Peyer's patch (tissue), 4 donors: Measurements from ENCODE around the gene CACNB1. TPM values are rescaled to one million over a fixed set of nuclear protein-coding genes. Genes with fewer than 3 reads are reported as not detected.
A peak's percentile ranks its signal among the peaks of the same experiment; 100 is the strongest.

ENCODE experiments used
- DNase-seq, 3 donors: peaks; one replicate each; pipeline ENCODE4 v3.0.0-alpha.2; 2017 to 2019
- H3K27ac ChIP-seq, 4 donors: fragments of 200-600 bp; sonication (generic); one replicate each; pipeline ENCODE4 v1.5.1; 2016 to 2019
- H3K27me3 ChIP-seq, 2 donors: fragments of 200-600 bp; sonication (generic); one replicate each; pipeline ENCODE4 v1.5.1; 2019
- H3K36me3 ChIP-seq, 3 donors: fragments of 200-600 bp; sonication (generic); one replicate each; pipeline ENCODE4 v1.5.1; 2016 to 2019
- H3K4me1 ChIP-seq, 4 donors: fragments of 200-600 bp; sonication (generic); one replicate each; pipeline ENCODE4 v1.5.1; 2016 to 2019
- H3K4me3 ChIP-seq, 4 donors: fragments of 200-600 bp; sonication (generic); 1 replicate in 3 of 4; 2 replicates in 1 of 4; pipeline ENCODE4 v1.5.1; 2016 to 2019; ENCODE audit warnings: mild to moderate bottlenecking in 1 of 4
- H3K9me3 ChIP-seq, 4 donors: fragments of 200-600 bp; sonication (generic); one replicate each; pipeline ENCODE4 v1.5.1; 2016 to 2019; ENCODE audit warnings: mild to moderate bottlenecking in 1 of 4
- POLR2A ChIP-seq, 2 donors: fragments of 450-650 bp; IDR thresholded peaks; one replicate each; pipeline ENCODE4 v1.5.1; 2017; ENCODE audit warnings: antibody characterized with exemption in 2 of 2, mild to moderate bottlenecking in 2 of 2, moderate library complexity in 2 of 2
- total RNA-seq, 4 donors: library from RNA; depleted of rRNA; stranded (reverse); fragments of >200 nt; gene quantifications; one replicate each; pipeline ENCODE4 v1.1.0, GENCODE V29; 2016
- TF ChIP-seq, protein P1 (sequence below), 6 experiments: fragments of 450-650 bp in 4 of 6; fragments of 200-600 bp in 2 of 6; sonication (generic) in 1 of 6; IDR thresholded peaks; one replicate each; pipeline ENCODE4 v1.5.1; 2017 to 2019; ENCODE audit warnings: antibody characterized with exemption in 6 of 6, mild to moderate bottlenecking in 3 of 6, moderate library complexity in 1 of 6

Gene CACNB1
- total RNA-seq, 4 donors from 2014 or later = 2.5 to 5.0 (median 2.8) TPM

DNA sequence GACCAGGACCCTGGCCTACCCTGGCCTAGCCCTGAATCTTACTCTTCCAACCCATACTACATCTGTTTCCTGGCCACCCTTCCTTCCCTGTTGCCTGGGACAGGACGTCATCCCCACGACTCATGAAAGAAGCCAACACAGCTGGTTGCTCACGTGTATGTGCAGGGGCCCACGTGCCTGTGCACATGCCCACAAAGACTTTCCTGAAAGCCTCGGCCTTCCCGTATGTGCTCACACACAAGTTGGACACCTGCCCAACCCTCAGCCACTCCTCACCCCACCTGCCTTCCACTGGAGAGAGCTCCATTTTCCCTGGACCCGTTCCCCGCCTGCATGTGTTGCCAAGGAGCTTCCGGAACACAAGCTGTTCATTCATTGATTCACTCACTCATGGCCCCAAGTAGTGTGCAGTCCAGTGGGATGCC lies 53.0 kb downstream of the CACNB1 start:
- no peaks in the 10 kb centered on the region for H3K36me3 ChIP-seq
- TF ChIP-seq POLR2A (IDR thresholded peaks at IDR 0.05) = no peak
- TF ChIP-seq, protein P1, sequence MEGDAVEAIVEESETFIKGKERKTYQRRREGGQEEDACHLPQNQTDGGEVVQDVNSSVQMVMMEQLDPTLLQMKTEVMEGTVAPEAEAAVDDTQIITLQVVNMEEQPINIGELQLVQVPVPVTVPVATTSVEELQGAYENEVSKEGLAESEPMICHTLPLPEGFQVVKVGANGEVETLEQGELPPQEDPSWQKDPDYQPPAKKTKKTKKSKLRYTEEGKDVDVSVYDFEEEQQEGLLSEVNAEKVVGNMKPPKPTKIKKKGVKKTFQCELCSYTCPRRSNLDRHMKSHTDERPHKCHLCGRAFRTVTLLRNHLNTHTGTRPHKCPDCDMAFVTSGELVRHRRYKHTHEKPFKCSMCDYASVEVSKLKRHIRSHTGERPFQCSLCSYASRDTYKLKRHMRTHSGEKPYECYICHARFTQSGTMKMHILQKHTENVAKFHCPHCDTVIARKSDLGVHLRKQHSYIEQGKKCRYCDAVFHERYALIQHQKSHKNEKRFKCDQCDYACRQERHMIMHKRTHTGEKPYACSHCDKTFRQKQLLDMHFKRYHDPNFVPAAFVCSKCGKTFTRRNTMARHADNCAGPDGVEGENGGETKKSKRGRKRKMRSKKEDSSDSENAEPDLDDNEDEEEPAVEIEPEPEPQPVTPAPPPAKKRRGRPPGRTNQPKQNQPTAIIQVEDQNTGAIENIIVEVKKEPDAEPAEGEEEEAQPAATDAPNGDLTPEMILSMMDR (IDR thresholded peaks at IDR 0.05) = no peak
- peak in 2 of 3 donors; percentile 62 to 74 for DNase-seq
- H3K27me3 ChIP-seq = no peaks in the 10 kb centered on the region
- peaks cover 0 to 4% (median 0%) of the 10 kb centered on the region in 4 donors for H3K4me1 ChIP-seq
- H3K4me3 ChIP-seq = no peak overlapping the region
- no peaks in the 10 kb centered on the region for H3K9me3 ChIP-seq
- H3K27ac ChIP-seq = peak overlapping the region; percentile 6 to 69 (median 44)

DNA sequence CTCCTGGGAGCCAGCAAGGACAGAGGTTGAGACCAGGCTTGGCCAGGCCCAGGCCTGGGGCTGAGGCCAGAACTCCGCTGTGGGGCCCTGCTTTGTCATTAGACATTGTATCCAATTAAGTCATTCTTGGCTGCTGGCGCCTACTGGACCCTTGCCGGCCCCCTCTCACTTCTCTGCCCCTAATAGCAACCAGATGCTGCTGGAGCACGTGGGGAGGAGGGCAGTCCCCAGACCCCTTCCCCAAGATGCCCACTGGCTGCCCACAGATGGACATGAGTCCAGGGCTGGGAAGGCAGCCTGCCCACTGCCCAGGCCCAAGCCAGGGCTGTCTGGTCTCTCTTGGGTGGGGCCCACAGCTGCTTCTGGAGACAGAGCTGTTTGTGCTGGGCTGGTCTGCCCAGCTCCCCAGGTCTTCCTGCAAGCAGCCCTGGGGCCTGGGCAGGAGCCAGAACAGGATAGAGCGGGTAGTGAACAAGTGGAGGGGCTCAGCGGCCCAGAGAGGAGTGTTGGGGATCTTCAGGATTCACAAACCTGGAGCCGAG lies 53.8 kb downstream of the CACNB1 start:
- Histone ChIP-seq H3K27ac (peak overlapping the region; percentile 6 to 69 (median 44)), H3K36me3 (no peaks in the 10 kb centered on the region), H3K4me1 (peaks cover 0 to 4% (median 0%) of the 10 kb centered on the region in 4 donors), H3K4me3 (no peak overlapping the region), H3K9me3 (no peaks in the 10 kb centered on the region), H3K27me3 (no peaks in the 10 kb centered on the region)
- no peak for TF ChIP-seq POLR2A (IDR thresholded peaks at IDR 0.05)
- TF ChIP-seq, protein P1 (IDR thresholded peaks at IDR 0.05) = no peak
- DNase-seq = no peak

DNA sequence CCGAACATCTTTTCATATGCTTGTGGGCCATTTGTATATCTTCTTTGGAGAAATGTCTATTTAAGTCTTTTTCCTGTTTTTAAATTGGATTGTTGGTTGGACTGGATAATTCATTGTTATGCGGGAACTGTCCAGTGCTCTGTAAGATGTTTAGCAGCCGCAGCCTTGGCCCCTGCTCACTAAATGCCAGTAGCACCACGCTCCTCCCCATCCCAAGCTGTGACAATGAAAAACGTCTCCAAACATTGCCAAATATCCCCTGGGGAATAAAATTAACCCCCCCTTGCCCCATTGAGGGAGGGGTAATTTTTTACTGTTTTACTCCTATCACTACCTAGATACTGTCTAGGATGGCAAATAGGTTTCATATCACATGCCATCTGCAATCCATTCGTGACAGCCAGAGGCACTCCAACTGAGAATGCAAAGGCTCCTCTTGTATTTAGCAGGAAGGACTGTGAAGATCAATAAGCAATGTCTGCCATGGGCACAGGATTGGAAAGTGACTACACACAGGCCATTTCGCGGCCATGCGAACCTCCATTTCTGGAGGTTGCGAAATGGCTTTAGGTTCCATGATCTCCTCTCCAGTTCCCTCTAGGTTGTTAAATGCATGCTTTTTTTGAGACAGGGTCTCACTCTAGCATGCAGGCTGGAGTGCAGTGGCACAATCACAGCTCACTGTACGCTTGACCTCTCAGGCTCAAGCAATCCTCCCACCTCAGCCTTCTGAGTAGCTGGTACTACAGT lies 55.4 kb downstream of the CACNB1 start:
- no peaks in the 10 kb centered on the region for H3K36me3 ChIP-seq
- DNase-seq = no peak
- TF ChIP-seq POLR2A (IDR thresholded peaks at IDR 0.05) = no peak
- TF ChIP-seq, protein P1 (IDR thresholded peaks at IDR 0.05) = no peak
- no peaks in the 10 kb centered on the region for H3K9me3 ChIP-seq
- no peak overlapping the region for H3K27ac ChIP-seq
- peaks cover 0 to 4% (median 0%) of the 10 kb centered on the region in 4 donors for H3K4me1 ChIP-seq
- no peaks in the 10 kb centered on the region for H3K27me3 ChIP-seq
- H3K4me3 ChIP-seq = no peak overlapping the region

DNA sequence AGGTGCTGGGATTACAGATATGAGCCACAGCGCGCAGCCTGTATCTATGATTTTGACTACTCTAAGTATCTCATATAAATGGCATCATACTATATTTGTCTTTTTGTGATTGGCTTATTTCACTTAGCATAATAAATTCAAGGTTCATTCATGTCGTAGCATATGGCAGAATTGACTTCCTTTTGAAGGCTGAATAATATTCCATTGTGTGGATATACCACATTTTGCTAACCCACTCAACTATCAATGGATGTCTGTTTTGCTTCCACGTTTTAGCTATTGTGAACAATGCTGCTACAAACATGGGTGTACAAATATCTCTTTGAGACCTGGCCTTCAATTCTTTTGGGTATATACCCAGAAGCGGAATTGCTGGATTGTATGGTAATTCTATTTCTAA lies 56.2 kb downstream of the CACNB1 start:
- DNase-seq = no peak
- Histone ChIP-seq H3K27ac (no peak overlapping the region), H3K4me1 (peaks cover 0 to 4% (median 0%) of the 10 kb centered on the region in 4 donors), H3K9me3 (no peaks in the 10 kb centered on the region), H3K27me3 (no peaks in the 10 kb centered on the region), H3K36me3 (no peaks in the 10 kb centered on the region), H3K4me3 (no peak overlapping the region)
- TF ChIP-seq POLR2A (IDR thresholded peaks at IDR 0.05) = no peak
- TF ChIP-seq, protein P1 (IDR thresholded peaks at IDR 0.05) = no peak

DNA sequence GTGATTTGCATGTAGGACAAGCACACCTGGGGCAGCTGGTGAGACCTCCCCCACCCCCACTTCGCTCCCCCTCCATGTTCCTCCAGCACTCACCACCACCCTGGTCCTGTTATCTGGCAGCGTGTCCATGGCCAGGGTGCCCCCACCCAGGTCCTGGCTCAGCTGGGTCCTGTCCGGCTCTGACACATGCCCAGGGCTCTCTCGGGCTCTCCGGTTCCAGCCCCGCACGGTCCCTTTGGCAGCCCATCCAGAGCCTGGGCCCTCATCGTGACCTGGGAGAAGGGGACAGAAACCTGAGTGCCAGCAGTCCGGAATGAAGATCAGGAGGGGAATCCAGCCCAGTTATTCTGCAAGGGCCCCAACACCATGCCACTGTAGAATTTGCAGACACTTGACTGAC lies 57.9 kb downstream of the CACNB1 start:
- H3K4me1 ChIP-seq = peaks cover 0 to 4% (median 0%) of the 10 kb centered on the region in 4 donors
- no peak for DNase-seq
- TF ChIP-seq POLR2A (IDR thresholded peaks at IDR 0.05) = no peak
- TF ChIP-seq, protein P1 (IDR thresholded peaks at IDR 0.05) = no peak
- no peak overlapping the region for H3K27ac ChIP-seq
- H3K9me3 ChIP-seq = no peaks in the 10 kb centered on the region
- H3K4me3 ChIP-seq = no peak overlapping the region
- no peaks in the 10 kb centered on the region for H3K36me3 ChIP-seq
- no peaks in the 10 kb centered on the region for H3K27me3 ChIP-seq
